NCI-H1436 (cell line): ENCODE results near the gene MDP1.

Experiments
- DNase-seq: peaks from one replicate; lab custom pipeline; 2025; lab: John Stamatoyannopoulos, UW

MDP1 gene

GRCh38 chr14:24179961-24180796, 35.7 kb downstream of the MDP1 start:
- DNase-seq: no peak

- no peak for DNase-seq
Observed at GRCh38 chr14:24179294-24179960, 36.4 kb downstream of the MDP1 start.

- no peak for DNase-seq
Observed at GRCh38 chr14:24178399-24179178, 37.3 kb downstream of the MDP1 start.

- DNase-seq: no peak
Observed at GRCh38 chr14:24177891-24178290, 38.0 kb downstream of the MDP1 start.

GRCh38 chr14:24177041-24177825, 38.6 kb downstream of the MDP1 start:
- no peak for DNase-seq

GRCh38 chr14:24176599-24176998, 39.3 kb downstream of the MDP1 start:
- no peak for DNase-seq

DNA sequence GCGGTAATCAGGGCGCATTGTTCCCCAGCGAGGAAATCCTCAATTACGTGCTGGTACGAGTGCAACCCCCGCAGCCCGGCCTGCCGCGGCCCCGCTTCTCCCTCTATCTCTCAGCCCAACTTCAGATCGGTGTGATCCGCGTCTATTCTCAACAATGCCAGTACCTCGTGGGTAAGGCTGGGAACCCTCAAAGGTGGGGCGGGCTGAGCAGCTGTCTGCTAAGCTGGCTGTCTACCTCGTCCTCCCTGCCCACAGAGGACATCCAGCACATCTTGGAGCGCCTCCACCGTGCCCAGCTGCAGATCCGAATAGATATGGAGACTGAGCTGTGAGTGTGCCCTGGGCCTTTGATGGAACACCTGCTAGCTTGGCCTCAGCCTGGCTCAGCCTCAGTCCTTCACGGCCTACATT, 43.0 kb downstream of the MDP1 start:
- DNase-seq: no peak

DNA sequence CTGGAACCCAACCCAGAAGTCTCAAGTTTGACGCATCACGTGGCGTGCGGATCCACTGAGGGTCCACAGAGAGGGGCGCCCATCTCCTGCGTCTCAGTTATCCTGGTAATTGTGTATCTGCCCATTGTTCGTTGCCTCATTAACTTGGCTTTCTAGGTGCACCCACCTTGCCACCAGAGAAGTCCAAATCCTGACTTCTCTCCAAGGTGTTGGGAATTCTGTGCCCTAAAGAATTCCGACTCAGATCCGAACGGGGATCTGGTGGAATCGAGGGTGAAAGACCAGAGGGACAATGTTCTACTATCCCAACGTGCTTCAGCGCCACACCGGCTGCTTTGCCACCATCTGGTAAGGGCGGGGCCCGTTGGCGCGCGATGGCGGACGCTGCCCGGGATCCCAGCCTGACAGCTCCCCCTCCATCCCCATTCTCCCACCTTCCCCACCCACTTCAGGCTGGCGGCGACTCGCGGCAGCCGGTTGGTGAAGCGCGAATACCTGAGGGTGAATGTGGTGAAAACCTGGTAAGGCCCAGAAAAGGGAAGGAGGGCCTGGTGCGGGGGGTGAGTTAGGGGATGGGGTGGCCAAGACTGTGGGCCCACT, 43.5 kb downstream of the MDP1 start:
- DNase-seq: no peak

- DNase-seq: no peak
Observed at GRCh38 chr14:24171422-24172260, 44.2 kb downstream of the MDP1 start, which contains the start of gene REC8. TSS of gene REC8 (plus strand) at chr14:24172080. CDS start at chr14:24172553, 473 bp downstream.

DNA sequence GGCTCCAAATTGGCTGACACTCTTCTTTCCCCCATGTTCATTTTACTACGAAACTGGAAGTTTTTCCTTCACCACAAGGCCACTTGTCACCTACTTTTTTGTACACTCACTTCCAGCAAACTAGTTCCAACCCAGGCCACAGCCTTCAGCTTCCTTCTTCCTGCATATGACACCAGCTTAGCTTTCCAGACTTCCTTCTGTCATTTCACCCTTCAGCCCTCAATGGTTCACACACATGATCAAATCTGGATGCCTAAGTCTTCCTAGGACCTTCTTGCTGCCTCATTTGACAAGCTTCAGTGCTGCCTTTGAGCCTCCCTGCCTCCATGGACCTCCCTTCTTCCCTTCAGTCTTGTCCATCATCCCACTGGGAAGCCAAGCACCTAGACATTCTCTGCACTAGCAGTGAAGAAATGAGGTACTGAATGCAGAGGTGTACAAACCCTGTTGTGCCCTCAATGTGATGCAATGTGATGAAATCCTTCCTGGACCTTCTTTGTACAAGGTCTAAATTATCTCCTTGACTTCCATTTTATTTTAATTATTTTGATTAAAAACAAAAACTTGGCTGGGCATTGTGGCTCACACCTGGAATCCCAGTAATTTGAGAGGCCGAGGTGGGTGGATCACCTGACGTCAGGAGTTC, 48.3 kb downstream of the MDP1 start:
- no peak for DNase-seq

GRCh38 chr14:24165785-24166184, 50.1 kb downstream of the MDP1 start:
- no peak for DNase-seq

DNA sequence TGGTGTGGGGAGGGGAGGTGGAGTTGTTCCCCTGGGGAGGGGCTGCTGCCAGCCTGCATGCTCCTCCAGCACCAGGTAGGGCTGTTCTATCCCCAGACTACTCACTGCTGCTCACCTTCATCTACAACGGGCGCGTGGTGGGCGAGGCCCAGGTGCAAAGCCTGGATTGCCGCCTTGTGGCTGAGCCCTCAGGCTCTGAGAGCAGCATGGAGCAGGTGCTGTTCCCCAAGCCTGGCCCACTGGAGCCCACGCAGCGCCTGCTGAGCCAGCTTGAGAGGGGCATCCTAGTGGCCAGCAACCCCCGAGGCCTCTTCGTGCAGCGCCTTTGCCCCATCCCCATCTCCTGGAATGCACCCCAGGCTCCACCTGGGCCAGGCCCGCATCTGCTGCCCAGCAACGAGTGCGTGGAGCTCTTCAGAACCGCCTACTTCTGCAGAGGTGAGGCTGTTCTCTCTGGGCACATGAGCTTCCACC, 51.3 kb downstream of the MDP1 start:
- no peak for DNase-seq
